GM11168 (cell line): ENCODE results near the gene NUCB2.

ENCODE experiments used
- in situ Hi-C: fragments of 300-500 bp; cut with MboI; formaldehyde crosslinking; loops from one replicate; pipeline ENCODE4 v1.12.0; 2022; ENCODE audit warnings: low sequenced_read_pairs; ENCODE audit not compliant: unreplicated experiment

Gene NUCB2

GRCh38 chr11:17378655-17379054 lies 102.1 kb downstream of the NUCB2 start:
- in situ Hi-C loops, result no loop called here

- in situ Hi-C loops, result loop anchor here (5.0 kb wide), 1 partner anchor 128 kb away; no protein-coding TSS in a partner anchor
Observed at GRCh38 chr11:17379383-17380180, 103.0 kb downstream of the NUCB2 start.

GRCh38 chr11:17381156-17381555 lies 104.6 kb downstream of the NUCB2 start:
- in situ Hi-C loops, result loop anchor here (5.0 kb wide), 1 partner anchor 126 kb away; no protein-coding TSS in a partner anchor
